PC-9 (cell line): ENCODE results near the gene TMEM163. TPM values are rescaled to one million over a fixed set of nuclear protein-coding genes. Genes with fewer than 3 reads are reported as not detected.

ENCODE experiments used
- BruUV-seq: library from RNA; stranded (reverse); fragments of 400-500 nt; replicated peaks from 2 replicates; lab custom pipeline; 2021; lab: Mats Ljungman, UMichigan
- CTCF ChIA-PET: fragments of 300-600 bp; sonication (Branson Sonifier 250); formaldehyde crosslinking; loops from one replicate; lab custom pipeline; 2022; ENCODE audit warnings: antibody characterized with exemption; lab: Charles Lee
- POLR2A ChIA-PET: fragments of 300-600 bp; sonication (Branson Sonifier 250); formaldehyde crosslinking; loops from one replicate; lab custom pipeline; 2022; ENCODE audit warnings: antibody characterized with exemption; ENCODE audit not compliant: unreplicated experiment; lab: Charles Lee
- DNase-seq, 2 experiments: peaks; one replicate each; pipeline versions ENCODE4 v3.0.0 to v3.0.0-alpha.2; 2015 to 2022; ENCODE audit warnings: mixed read lengths in 1 of 2
- H2AFZ ChIP-seq: fragments of 200-600 bp; sonication (generic); 2 replicates; pipeline ENCODE4 v1.8.1; 2017; ENCODE audit warnings: antibody characterized with exemption
- H3F3A ChIP-seq: fragments of 200-600 bp; sonication (generic); 2 replicates; pipeline ENCODE4 v1.8.1; 2017; ENCODE audit warnings: antibody characterized with exemption, mild to moderate bottlenecking, low read depth; ENCODE audit not compliant: insufficient read depth
- H3K27ac ChIP-seq: fragments of 200-600 bp; sonication (generic); 2 replicates; pipeline ENCODE4 v1.6.1; 2016; ENCODE audit warnings: mixed run types
- H3K27me3 ChIP-seq: fragments of 200-600 bp; sonication (generic); 2 replicates; pipeline ENCODE4 v1.6.1; 2016; ENCODE audit warnings: low read depth, mixed run types; ENCODE audit not compliant: insufficient read depth
- H3K36me3 ChIP-seq: fragments of 200-600 bp; sonication (generic); 2 replicates; pipeline ENCODE4 v1.6.1; 2016; ENCODE audit warnings: low read depth, mixed run types
- H3K4me1 ChIP-seq: fragments of 200-600 bp; sonication (generic); replicated peaks from 2 replicates; pipeline ENCODE4 v1.6.1; 2016; ENCODE audit warnings: mixed run types; ENCODE audit not compliant: insufficient read depth
- H3K4me2 ChIP-seq: fragments of 200-600 bp; sonication (generic); 2 replicates; pipeline ENCODE4 v1.6.1; 2017; ENCODE audit warnings: mixed run types
- H3K4me3 ChIP-seq: fragments of 200-600 bp; sonication (generic); 2 replicates; pipeline ENCODE4 v1.6.1; 2016; ENCODE audit warnings: mixed run types
- H3K79me2 ChIP-seq: fragments of 200-600 bp; sonication (generic); 2 replicates; pipeline ENCODE4 v1.6.1; 2017; ENCODE audit warnings: low read depth, mixed run types
- H3K9me2 ChIP-seq: fragments of 200-600 bp; sonication (generic); 2 replicates; pipeline ENCODE4 v1.8.1; 2017; ENCODE audit warnings: mild to moderate bottlenecking; ENCODE audit not compliant: insufficient read depth
- H3K9me3 ChIP-seq: fragments of 200-600 bp; sonication (generic); 2 replicates; pipeline ENCODE4 v1.8.1; 2016; ENCODE audit warnings: low read depth; ENCODE audit not compliant: insufficient read depth
- H4K20me1 ChIP-seq: fragments of 200-600 bp; sonication (generic); 2 replicates; pipeline ENCODE4 v1.8.1; 2017; ENCODE audit not compliant: insufficient read depth
- EZH2 ChIP-seq: fragments of 200-600 bp; sonication (generic); IDR thresholded peaks from 2 replicates; pipeline ENCODE4 v1.8.0; 2017; ENCODE audit warnings: antibody characterized with exemption, low read depth
- intact Hi-C: fragments of 100-400 bp; cut with micrococcal nuclease; formaldehyde crosslinking; loops from one replicate; pipeline ENCODE4 v1.10.0; 2022; ENCODE audit not compliant: unreplicated experiment
- total RNA-seq: library from RNA; stranded (reverse); gene quantifications from 2 replicates; pipeline ENCODE4 v1.2.3, GENCODE V29; 2021
- TF ChIP-seq, protein P1 (sequence below): fragments of 200-600 bp; sonication (generic); conservative IDR thresholded peaks from 2 replicates; pipeline ENCODE4 v1.6.1; 2017; ENCODE audit warnings: mixed run types, antibody characterized with exemption, mild to moderate bottlenecking, moderate library complexity

Gene TMEM163
- total RNA-seq, 1 experiment from 2014 or later: 1.4 TPM

DNA sequence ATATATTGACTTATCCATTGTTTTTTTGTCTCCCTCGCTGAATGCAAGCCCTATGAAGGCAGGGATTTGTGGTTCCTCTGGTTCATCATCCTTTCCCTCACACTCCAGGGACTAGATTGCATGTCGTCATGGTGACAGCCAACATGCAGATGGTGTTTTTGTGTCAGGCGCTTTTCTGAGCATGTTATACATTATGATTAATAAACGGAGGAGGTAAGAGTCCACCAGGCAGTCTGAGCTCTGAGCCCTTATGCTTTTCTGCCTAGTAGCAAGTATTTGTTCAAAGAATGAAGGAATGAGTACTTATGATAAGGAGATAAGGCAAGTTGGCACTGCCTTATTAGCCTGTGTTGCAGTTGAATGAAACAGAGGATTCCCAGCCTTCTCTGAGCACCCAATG, 283.3 kb downstream of the TMEM163 start:
- CTCF ChIA-PET: no interaction called here

DNA sequence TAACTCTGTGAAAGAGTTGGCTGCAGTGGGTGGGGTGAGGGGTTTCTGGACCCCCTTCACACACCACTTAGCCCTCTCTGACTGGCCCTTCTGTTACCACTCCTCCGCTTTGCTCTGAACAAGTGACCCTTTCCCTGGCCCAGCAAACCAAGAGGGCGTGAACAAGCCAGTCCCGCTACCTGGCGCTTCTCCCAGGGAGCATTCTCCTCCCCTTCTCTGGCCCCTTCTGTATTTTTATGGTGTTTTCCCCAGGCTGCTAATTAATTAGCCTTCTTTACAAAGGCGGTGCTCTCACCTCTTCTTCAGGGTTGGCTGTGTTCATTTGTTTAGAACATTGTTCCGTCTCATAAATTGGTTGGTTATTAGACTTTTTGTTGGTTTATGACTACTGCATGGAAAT, 284.8 kb downstream of the TMEM163 start:
- no peaks in the 10 kb centered on the region for H3K9me3 ChIP-seq
- intact Hi-C loops: no loop called here
- no peaks in the 10 kb centered on the region for H3K27me3 ChIP-seq
- H3K9me2 ChIP-seq: no peaks in the 10 kb centered on the region; the same call in 1 of the 2 replicates
- TF ChIP-seq, protein P1, sequence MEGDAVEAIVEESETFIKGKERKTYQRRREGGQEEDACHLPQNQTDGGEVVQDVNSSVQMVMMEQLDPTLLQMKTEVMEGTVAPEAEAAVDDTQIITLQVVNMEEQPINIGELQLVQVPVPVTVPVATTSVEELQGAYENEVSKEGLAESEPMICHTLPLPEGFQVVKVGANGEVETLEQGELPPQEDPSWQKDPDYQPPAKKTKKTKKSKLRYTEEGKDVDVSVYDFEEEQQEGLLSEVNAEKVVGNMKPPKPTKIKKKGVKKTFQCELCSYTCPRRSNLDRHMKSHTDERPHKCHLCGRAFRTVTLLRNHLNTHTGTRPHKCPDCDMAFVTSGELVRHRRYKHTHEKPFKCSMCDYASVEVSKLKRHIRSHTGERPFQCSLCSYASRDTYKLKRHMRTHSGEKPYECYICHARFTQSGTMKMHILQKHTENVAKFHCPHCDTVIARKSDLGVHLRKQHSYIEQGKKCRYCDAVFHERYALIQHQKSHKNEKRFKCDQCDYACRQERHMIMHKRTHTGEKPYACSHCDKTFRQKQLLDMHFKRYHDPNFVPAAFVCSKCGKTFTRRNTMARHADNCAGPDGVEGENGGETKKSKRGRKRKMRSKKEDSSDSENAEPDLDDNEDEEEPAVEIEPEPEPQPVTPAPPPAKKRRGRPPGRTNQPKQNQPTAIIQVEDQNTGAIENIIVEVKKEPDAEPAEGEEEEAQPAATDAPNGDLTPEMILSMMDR: no peak
- TF ChIP-seq EZH2: no peak
- POLR2A ChIA-PET: no interaction called here
- H3K4me3 ChIP-seq: no peak overlapping the region
- no peaks in the 10 kb centered on the region for H4K20me1 ChIP-seq
- no peaks in the 10 kb centered on the region for H3K36me3 ChIP-seq
- BruUV-seq: no TSS peak
- no peak for DNase-seq
- H3K27ac ChIP-seq: no peak overlapping the region
- CTCF ChIA-PET: no interaction called here
- peaks cover 31% of the 10 kb centered on the region for H3K4me1 ChIP-seq
- no peak overlapping the region for H2AFZ ChIP-seq
- H3K4me2 ChIP-seq: no peak overlapping the region
- no peaks in the 10 kb centered on the region for H3K79me2 ChIP-seq
- peaks cover 23% of the 10 kb centered on the region for H3F3A ChIP-seq

More for the DNA sequence above, 283.3 kb downstream of the TMEM163 start:
- H3K9me2 ChIP-seq: no peaks in the 10 kb centered on the region; the same call in 1 of the 2 replicates
- DNase-seq: no peak
- BruUV-seq: no TSS peak
- H3K27me3 ChIP-seq: no peaks in the 10 kb centered on the region
- no peaks in the 10 kb centered on the region for H4K20me1 ChIP-seq
- no peaks in the 10 kb centered on the region for H3K79me2 ChIP-seq
- H3K36me3 ChIP-seq: no peaks in the 10 kb centered on the region
- no peak overlapping the region for H2AFZ ChIP-seq
- peaks cover 31% of the 10 kb centered on the region for H3K4me1 ChIP-seq
- POLR2A ChIA-PET: no interaction called here
- no peak for TF ChIP-seq EZH2
- TF ChIP-seq, protein P1: no peak
- H3F3A ChIP-seq: peaks cover 23% of the 10 kb centered on the region
- H3K27ac ChIP-seq: no peak overlapping the region
- H3K4me3 ChIP-seq: no peak overlapping the region
- no peaks in the 10 kb centered on the region for H3K9me3 ChIP-seq
- intact Hi-C loops: no loop called here
- H3K4me2 ChIP-seq: no peak overlapping the region

DNA sequence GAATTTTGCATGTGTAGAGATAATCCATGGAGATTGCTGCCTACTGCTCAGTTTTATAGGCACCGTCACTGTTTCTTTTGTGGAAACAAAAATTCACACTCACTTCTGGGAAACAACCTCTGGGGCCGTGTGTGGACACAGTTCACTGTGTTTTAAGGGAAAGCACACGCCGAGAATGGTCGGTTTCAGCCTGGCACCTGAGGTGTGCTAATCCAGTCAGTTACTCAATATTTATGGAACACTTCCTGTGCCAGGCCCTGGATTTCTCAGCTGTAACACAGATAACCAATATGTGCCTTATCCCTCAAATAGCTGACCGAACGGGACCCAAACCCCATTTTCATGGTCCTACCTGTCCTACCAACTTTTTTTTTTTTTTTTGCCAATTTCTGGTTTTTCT, 285.3 kb downstream of the TMEM163 start:
- ChIA-PET POLR2A (no interaction called here), CTCF (no interaction called here)
- H3K36me3 ChIP-seq: no peaks in the 10 kb centered on the region
- no peaks in the 10 kb centered on the region; the same call in 1 of the 2 replicates for H3K9me2 ChIP-seq
- H3K27me3 ChIP-seq: no peaks in the 10 kb centered on the region
- DNase-seq: no peak
- peaks cover 31% of the 10 kb centered on the region for H3K4me1 ChIP-seq
- H3K79me2 ChIP-seq: no peaks in the 10 kb centered on the region
- peaks cover 23% of the 10 kb centered on the region for H3F3A ChIP-seq
- no peak for TF ChIP-seq EZH2
- TF ChIP-seq, protein P1: no peak
- no peak overlapping the region for H2AFZ ChIP-seq
- peak overlapping the region; percentile 59; the same call in 1 of the 2 replicates for H3K4me2 ChIP-seq
- no peaks in the 10 kb centered on the region for H4K20me1 ChIP-seq
- peak overlapping the region; percentile 83 for H3K27ac ChIP-seq
- no peaks in the 10 kb centered on the region for H3K9me3 ChIP-seq
- H3K4me3 ChIP-seq: no peak overlapping the region
- intact Hi-C loops: no loop called here
- no TSS peak for BruUV-seq
